ENCODE results near the gene ZNRF4.
"Not testable (repeated sequence)": the region's sequence is repeated elsewhere in the genome, so short reads cannot be mapped to it uniquely, and the experiment has no call there.

ZNRF4 gene

GRCh38 chr19:5432687-5433086, 22.5 kb upstream of the ZNRF4 start:
- Histone ChIP-seq H3K4me3 (ENCODE audit: low read depth in 1 of 2, low read length in 2 of 2) (no peak overlapping the region), H3K9me3 (ENCODE audit: control insufficient read depth in 1 of 2, low read length in 2 of 2) (no peaks in the 10 kb centered on the region), H3K27me3 (ENCODE audit: low read depth, low read length) (no peaks in the 10 kb centered on the region), H3K4me1 (ENCODE audit: control insufficient read depth in 1 of 2, insufficient read depth in 2 of 2, low read length in 2 of 2) (peaks cover 0 to 8% of the 10 kb centered on the region in 2 donors), H3K36me3 (ENCODE audit: control insufficient read depth in 1 of 2, insufficient read depth in 2 of 2, low read length in 2 of 2) (no peaks in the 10 kb centered on the region), H3K27ac (ENCODE audit: low read length) (no peak overlapping the region)

- H3K27ac ChIP-seq (ENCODE audit: low read length), result no peak overlapping the region
- H3K4me3 ChIP-seq (ENCODE audit: low read depth in 1 of 2, low read length in 2 of 2), result no peak overlapping the region
- peaks cover 0 to 8% of the 10 kb centered on the region in 2 donors for H3K4me1 ChIP-seq (ENCODE audit: control insufficient read depth in 1 of 2, insufficient read depth in 2 of 2, low read length in 2 of 2)
- no peaks in the 10 kb centered on the region for H3K27me3 ChIP-seq (ENCODE audit: low read depth, low read length)
- no peaks in the 10 kb centered on the region for H3K36me3 ChIP-seq (ENCODE audit: control insufficient read depth in 1 of 2, insufficient read depth in 2 of 2, low read length in 2 of 2)
- H3K9me3 ChIP-seq (ENCODE audit: control insufficient read depth in 1 of 2, low read length in 2 of 2), result no peaks in the 10 kb centered on the region
Observed at GRCh38 chr19:5434351-5434917, 20.8 kb upstream of the ZNRF4 start.

- Histone ChIP-seq H3K36me3 (ENCODE audit: control insufficient read depth in 1 of 2, insufficient read depth in 2 of 2, low read length in 2 of 2) (no peaks in the 10 kb centered on the region), H3K4me3 (ENCODE audit: low read depth in 1 of 2, low read length in 2 of 2) (no peak overlapping the region), H3K4me1 (ENCODE audit: control insufficient read depth in 1 of 2, insufficient read depth in 2 of 2, low read length in 2 of 2) (peaks cover 0 to 8% of the 10 kb centered on the region in 2 donors), H3K27ac (ENCODE audit: low read length) (no peak overlapping the region), H3K27me3 (ENCODE audit: low read depth, low read length) (no peaks in the 10 kb centered on the region), H3K9me3 (ENCODE audit: control insufficient read depth in 1 of 2, low read length in 2 of 2) (no peaks in the 10 kb centered on the region)
Observed at GRCh38 chr19:5434970-5435641, 20.1 kb upstream of the ZNRF4 start.

GRCh38 chr19:5435642-5436017, 19.6 kb upstream of the ZNRF4 start:
- no peaks in the 10 kb centered on the region for H3K27me3 ChIP-seq (ENCODE audit: low read depth, low read length)
- no peak overlapping the region for H3K4me3 ChIP-seq (ENCODE audit: low read depth in 1 of 2, low read length in 2 of 2)

GRCh38 chr19:5436106-5436947, 18.9 kb upstream of the ZNRF4 start:
- H3K9me3 ChIP-seq (ENCODE audit: control insufficient read depth in 1 of 2, low read length in 2 of 2), result no peaks in the 10 kb centered on the region
- no peak overlapping the region for H3K27ac ChIP-seq (ENCODE audit: low read length)
- no peak overlapping the region for H3K4me3 ChIP-seq (ENCODE audit: low read depth in 1 of 2, low read length in 2 of 2)
- peaks cover 0 to 8% of the 10 kb centered on the region in 2 donors for H3K4me1 ChIP-seq (ENCODE audit: control insufficient read depth in 1 of 2, insufficient read depth in 2 of 2, low read length in 2 of 2)
- H3K27me3 ChIP-seq (ENCODE audit: low read depth, low read length), result no peaks in the 10 kb centered on the region
- H3K36me3 ChIP-seq (ENCODE audit: control insufficient read depth in 1 of 2, insufficient read depth in 2 of 2, low read length in 2 of 2), result no peaks in the 10 kb centered on the region

More at GRCh38 chr19:5435642-5436017, 19.6 kb upstream of the ZNRF4 start:
- peaks cover 0 to 8% of the 10 kb centered on the region in 2 donors for H3K4me1 ChIP-seq (ENCODE audit: control insufficient read depth in 1 of 2, insufficient read depth in 2 of 2, low read length in 2 of 2)
- no peaks in the 10 kb centered on the region for H3K9me3 ChIP-seq (ENCODE audit: control insufficient read depth in 1 of 2, low read length in 2 of 2)
- H3K27ac ChIP-seq (ENCODE audit: low read length), result no peak overlapping the region
- no peaks in the 10 kb centered on the region for H3K36me3 ChIP-seq (ENCODE audit: control insufficient read depth in 1 of 2, insufficient read depth in 2 of 2, low read length in 2 of 2)

DNA sequence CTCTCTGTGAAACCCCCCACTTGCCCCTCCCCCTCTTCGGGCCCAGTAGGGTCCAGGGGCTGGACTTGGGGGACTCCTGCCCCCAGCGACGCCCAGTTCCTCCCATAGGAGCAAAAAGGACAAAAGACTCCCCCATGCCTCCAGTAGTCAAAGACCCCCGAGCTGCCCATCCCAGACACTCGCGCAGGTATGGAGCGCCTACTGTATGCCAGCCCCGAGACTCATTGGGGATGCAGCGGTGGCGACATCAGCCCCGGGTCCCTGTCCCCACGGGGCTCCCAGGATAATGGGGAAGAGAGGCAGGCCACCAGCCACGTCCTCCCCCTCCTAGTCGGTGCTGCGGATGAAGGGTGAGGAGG, 18.3 kb upstream of the ZNRF4 start:
- no peaks in the 10 kb centered on the region for H3K27me3 ChIP-seq (ENCODE audit: low read depth, low read length)
- H3K9me3 ChIP-seq (ENCODE audit: control insufficient read depth in 1 of 2, low read length in 2 of 2), result no peaks in the 10 kb centered on the region
- no peak overlapping the region for H3K4me3 ChIP-seq (ENCODE audit: low read depth in 1 of 2, low read length in 2 of 2)
- H3K36me3 ChIP-seq (ENCODE audit: control insufficient read depth in 1 of 2, insufficient read depth in 2 of 2, low read length in 2 of 2), result no peaks in the 10 kb centered on the region
- H3K27ac ChIP-seq (ENCODE audit: low read length), result no peak overlapping the region
- peaks cover 0 to 8% of the 10 kb centered on the region in 2 donors for H3K4me1 ChIP-seq (ENCODE audit: control insufficient read depth in 1 of 2, insufficient read depth in 2 of 2, low read length in 2 of 2)

GRCh38 chr19:5438756-5439155, 16.5 kb upstream of the ZNRF4 start:
- H3K36me3 ChIP-seq (ENCODE audit: control insufficient read depth in 1 of 2, insufficient read depth in 2 of 2, low read length in 2 of 2); H3K27me3 ChIP-seq (ENCODE audit: low read depth, low read length); H3K27ac ChIP-seq (ENCODE audit: low read length); H3K4me1 ChIP-seq (ENCODE audit: control insufficient read depth in 1 of 2, insufficient read depth in 2 of 2, low read length in 2 of 2); H3K9me3 ChIP-seq (ENCODE audit: control insufficient read depth in 1 of 2, low read length in 2 of 2); H3K4me3 ChIP-seq (ENCODE audit: low read depth in 1 of 2, low read length in 2 of 2): not testable (repeated sequence)

DNA sequence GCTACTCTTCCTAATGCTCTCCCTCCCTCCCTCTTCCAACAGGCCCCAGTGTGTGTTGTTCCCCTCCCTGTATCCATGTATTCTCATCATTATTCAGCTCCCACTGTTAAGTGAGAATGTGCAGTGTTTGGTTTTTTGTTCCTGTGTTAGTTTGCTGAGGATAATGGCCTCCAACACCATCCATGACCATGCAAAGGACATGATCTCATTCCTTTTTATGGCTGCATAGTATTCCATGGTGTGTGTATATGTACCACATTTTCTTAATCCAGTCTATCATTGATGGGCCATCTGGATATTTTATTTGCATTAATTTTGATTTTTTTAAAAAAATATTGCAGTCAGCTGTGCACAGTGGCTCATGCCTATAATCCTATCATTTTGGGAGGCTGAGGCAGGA, 15.8 kb upstream of the ZNRF4 start:
- Histone ChIP-seq H3K4me3 (ENCODE audit: low read depth in 1 of 2, low read length in 2 of 2) (no peak overlapping the region), H3K36me3 (ENCODE audit: control insufficient read depth in 1 of 2, insufficient read depth in 2 of 2, low read length in 2 of 2) (no peaks in the 10 kb centered on the region), H3K27me3 (ENCODE audit: low read depth, low read length) (no peaks in the 10 kb centered on the region), H3K9me3 (ENCODE audit: control insufficient read depth in 1 of 2, low read length in 2 of 2) (no peaks in the 10 kb centered on the region), H3K27ac (ENCODE audit: low read length) (no peak overlapping the region), H3K4me1 (ENCODE audit: control insufficient read depth in 1 of 2, insufficient read depth in 2 of 2, low read length in 2 of 2) (peaks cover 0 to 8% of the 10 kb centered on the region in 2 donors)

- Histone ChIP-seq H3K27ac (ENCODE audit: low read length) (no peak overlapping the region), H3K4me1 (ENCODE audit: control insufficient read depth in 1 of 2, insufficient read depth in 2 of 2, low read length in 2 of 2) (peaks cover 0 to 8% of the 10 kb centered on the region in 2 donors), H3K36me3 (ENCODE audit: control insufficient read depth in 1 of 2, insufficient read depth in 2 of 2, low read length in 2 of 2) (no peaks in the 10 kb centered on the region), H3K27me3 (ENCODE audit: low read depth, low read length) (no peaks in the 10 kb centered on the region), H3K4me3 (ENCODE audit: low read depth in 1 of 2, low read length in 2 of 2) (no peak overlapping the region), H3K9me3 (ENCODE audit: control insufficient read depth in 1 of 2, low read length in 2 of 2) (no peaks in the 10 kb centered on the region)
Observed at GRCh38 chr19:5440299-5440698, 14.9 kb upstream of the ZNRF4 start.

GRCh38 chr19:5443723-5444122, 11.5 kb upstream of the ZNRF4 start:
- no peaks in the 10 kb centered on the region for H3K4me1 ChIP-seq (ENCODE audit: control insufficient read depth in 1 of 2, insufficient read depth in 2 of 2, low read length in 2 of 2)
- H3K9me3 ChIP-seq (ENCODE audit: control insufficient read depth in 1 of 2, low read length in 2 of 2), result no peaks in the 10 kb centered on the region
- H3K27ac ChIP-seq (ENCODE audit: low read length), result no peak overlapping the region
- no peak overlapping the region for H3K4me3 ChIP-seq (ENCODE audit: low read depth in 1 of 2, low read length in 2 of 2)
- H3K27me3 ChIP-seq (ENCODE audit: low read depth, low read length), result no peaks in the 10 kb centered on the region
- no peaks in the 10 kb centered on the region for H3K36me3 ChIP-seq (ENCODE audit: control insufficient read depth in 1 of 2, insufficient read depth in 2 of 2, low read length in 2 of 2)

GRCh38 chr19:5444431-5444830, 10.8 kb upstream of the ZNRF4 start:
- no peaks in the 10 kb centered on the region for H3K4me1 ChIP-seq (ENCODE audit: control insufficient read depth in 1 of 2, insufficient read depth in 2 of 2, low read length in 2 of 2)
- H3K27me3 ChIP-seq (ENCODE audit: low read depth, low read length), result no peaks in the 10 kb centered on the region
- no peaks in the 10 kb centered on the region for H3K9me3 ChIP-seq (ENCODE audit: control insufficient read depth in 1 of 2, low read length in 2 of 2)
- H3K36me3 ChIP-seq (ENCODE audit: control insufficient read depth in 1 of 2, insufficient read depth in 2 of 2, low read length in 2 of 2), result no peaks in the 10 kb centered on the region
- H3K27ac ChIP-seq (ENCODE audit: low read length), result no peak overlapping the region
- no peak overlapping the region for H3K4me3 ChIP-seq (ENCODE audit: low read depth in 1 of 2, low read length in 2 of 2)

Measured in muscle layer of duodenum (tissue), 2 donors.